HUDEP-2 (cell line): ENCODE measurements around the gene EXOSC7.
A peak's percentile ranks its signal among the peaks of the same experiment; 100 is the strongest.
"Not testable (repeated sequence)": the region's sequence is repeated elsewhere in the genome, so short reads cannot be mapped to it uniquely, and the experiment has no call there.

Experiments
- DNase-seq, 76 experiments: peaks; one replicate each; lab custom pipeline; 2025; ENCODE audit not compliant: unreplicated experiment in 76 of 76; lab: John Stamatoyannopoulos, UW

Gene EXOSC7

DNA sequence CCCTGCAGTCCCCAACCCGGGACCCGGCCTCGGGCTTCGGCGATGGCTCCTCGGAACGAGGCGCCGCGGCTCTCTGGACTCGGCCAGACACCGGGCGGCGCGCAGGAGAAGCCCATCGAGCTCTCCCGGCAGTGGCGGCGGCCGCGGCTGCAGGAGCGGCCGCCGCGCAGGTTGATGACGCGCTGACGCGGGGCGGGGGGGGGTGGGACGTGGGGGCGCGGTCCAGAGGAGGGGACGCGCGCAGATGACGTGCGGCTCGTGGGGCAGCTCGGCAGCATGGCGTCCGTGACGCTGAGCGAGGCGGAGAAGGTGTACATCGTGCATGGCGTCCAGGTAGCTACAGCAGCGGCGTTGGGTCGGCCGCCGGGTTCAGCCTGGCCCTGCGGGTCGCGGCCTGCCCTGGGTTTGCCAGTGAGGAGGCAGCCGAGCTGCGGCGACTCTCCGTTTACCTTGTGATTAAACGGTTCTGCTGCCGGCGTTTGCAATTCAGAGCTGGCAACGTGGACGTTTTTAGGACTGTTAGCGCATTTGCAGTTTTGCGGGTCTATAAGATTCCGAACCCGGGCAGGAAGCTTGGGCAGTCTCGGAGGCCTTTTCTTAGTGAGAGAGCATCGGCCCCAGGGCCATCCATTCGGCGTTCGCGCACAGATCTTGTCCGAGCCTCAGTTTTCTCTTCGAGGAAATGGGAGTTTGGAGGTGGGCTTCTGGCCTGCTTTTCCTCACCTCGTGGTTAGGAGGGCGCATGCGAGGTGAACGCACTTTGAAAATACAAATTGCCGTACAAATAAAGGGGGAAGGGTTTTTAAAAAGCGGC is at the start of gene EXOSC7, which contains the start of gene ZDHHC3:
TSS of gene EXOSC7 (plus strand) at position 243 of the 814 bp plus-strand sequence. CDS start at position 277, 34 bp downstream.
TSS of gene ZDHHC3 (minus strand) at position 173 of the 814 bp plus-strand sequence. CDS start 16,738 bp downstream, outside the sequence.
- DNase-seq, result peak in 72 of 76 experiments; percentile 7 to 83 (median 66)

DNA sequence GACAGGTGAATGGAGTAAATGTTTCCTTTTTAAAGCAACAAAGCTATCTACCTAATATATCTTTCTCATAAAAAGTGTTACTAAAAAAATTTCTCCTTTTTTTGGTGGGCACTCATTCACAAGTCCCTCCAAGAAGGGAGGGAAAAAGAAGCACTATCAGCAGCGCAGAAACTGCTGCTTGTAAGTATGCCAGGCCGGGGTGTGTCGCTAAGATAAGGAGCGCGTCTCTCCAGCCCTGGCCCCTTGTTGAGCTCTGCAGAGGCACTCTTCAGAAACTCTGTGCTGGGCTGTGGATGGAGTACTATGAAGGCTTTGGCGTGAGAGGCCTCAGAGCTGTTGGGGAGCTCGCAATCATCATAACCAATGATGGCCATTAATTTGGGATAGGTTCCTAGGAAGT is 49.1 kb upstream of the EXOSC7 start:
- peak in 75 of 76 experiments; percentile 12 to 90 (median 76) for DNase-seq

GRCh38 chr3:44927371-44927770 is 48.7 kb upstream of the EXOSC7 start:
- DNase-seq, result peak in 26 of 76 experiments; percentile 2 to 60 (median 20)

DNA sequence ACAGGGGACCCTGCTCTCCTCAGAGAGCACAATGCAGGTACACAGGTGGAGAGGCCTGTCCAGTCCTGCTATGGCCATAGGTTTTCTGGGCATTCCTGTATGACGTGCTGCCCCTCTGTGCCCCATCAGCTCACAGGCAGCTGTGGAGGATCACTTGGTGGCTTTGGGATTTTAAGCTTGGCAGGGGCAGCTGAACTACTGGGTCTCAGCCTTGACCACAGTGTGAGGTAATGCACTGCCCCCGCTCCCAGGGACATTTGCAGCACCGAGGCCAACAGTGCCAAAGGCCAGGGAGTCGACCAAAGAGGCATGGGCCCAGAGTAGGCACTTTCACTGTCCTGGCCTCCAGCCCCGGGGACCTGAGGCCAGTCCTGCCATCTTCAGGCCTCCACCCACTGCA is 46.3 kb upstream of the EXOSC7 start:
- DNase-seq, result no peak

DNA sequence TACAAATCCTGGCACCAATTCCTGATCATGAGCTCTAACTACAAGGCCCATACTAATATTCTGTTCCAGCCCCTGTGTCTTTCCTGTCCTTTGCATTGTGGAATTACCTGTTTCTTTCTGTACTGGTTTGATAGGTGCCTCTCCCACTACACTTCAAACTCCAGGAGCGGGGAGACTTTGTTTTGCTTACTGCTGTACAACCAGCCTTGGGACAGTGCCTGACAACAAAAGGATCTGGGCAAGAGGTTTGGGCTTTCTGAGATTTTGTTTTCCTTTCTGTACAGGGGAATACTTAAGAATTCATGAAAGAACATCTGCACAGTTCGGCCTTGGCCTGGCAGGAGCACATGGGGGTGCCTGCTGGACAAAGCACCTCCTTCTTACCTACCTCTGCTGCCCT is 45.1 kb upstream of the EXOSC7 start:
- DNase-seq, result no peak

DNA sequence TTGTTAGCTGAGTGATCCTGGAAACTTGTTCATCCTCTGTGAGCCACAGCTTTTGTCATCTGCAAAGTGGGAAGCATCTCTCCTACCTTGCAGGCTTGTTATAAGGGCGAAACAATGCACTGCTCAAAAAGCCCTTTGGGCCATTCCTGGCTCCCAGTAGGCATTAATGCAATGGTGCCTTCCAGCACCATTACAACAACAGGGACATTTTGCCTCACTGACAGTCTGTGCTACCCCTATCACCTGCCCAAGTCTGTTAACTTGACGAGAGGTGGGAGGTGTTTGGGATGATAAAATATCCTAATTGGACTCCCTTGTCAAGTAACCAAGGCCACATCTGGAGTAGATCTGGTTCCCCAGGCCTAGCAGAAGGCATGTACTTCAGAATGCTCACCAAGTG is 44.3 kb upstream of the EXOSC7 start:
- DNase-seq, result no peak

GRCh38 chr3:44932271-44932670 is 43.8 kb upstream of the EXOSC7 start:
- no peak for DNase-seq

DNA sequence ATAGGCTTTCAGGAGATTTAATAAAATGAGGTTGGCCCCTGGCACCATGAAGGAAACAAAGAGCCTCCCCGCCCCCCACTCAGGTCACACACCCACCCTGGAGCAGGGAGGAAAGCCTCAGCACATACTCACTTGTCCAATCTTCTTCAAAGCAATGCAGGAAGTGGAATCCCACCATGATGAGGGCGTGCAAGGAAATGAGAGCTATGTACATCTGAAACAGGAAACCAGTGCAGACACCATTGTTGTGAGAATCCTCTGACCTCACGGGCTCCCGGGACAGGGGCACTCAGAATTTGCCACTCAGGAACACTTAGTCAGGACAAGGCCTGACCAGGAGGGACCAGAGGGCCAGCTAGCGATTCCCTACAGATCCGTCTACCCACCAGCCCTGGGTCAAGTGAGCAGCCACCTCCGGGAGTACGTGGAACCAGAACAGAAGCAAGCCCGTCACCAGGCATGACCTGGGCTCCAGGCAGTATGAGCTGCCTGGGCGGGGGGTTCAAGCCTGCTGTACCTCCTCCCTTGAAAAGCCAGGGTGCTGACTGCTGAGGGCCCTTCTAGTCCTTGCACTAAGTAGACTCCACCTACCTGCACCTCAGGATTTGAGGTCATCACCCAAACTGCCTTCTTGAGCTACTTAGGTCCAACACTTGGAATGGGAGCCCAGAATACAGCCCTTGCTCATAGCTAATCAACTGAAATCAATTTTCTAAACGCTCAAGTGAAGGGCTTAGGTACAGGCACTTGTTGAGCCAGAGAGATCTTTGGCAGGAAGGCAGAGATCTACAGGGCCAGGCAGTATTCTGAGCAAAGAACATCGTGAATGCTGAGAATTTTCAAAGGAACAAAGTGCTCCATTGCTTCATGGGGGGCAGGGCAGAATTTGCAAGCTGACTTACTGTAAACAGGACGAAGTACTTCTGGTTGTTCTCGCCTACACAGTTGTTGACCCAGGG is 42.8 kb upstream of the EXOSC7 start:
- no peak for DNase-seq

- DNase-seq, result no peak
Measured at GRCh38 chr3:44939581-44940036, 36.4 kb upstream of the EXOSC7 start.

GRCh38 chr3:44942202-44942921 is 33.7 kb upstream of the EXOSC7 start:
- DNase-seq, result no peak

DNA sequence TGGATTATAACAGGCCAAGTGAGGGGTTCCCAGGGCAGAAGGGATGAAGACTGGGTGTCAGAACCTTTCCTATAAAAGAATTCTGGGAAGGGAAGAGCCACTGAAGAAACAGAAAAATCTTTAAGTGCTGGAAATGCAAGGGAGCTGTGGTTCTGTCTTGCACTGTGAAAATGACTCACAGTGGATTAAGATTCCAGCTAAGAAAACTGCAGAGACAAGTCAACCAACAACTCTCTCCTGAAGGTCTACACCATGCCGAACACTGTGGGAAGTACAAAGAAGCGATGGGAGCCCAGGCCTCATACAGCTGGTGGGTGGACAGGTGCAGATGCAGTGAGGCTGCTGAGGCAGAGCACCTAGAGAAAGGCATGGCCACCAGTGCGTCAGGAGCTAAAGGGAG is 27.8 kb upstream of the EXOSC7 start:
- DNase-seq, result no peak

DNA sequence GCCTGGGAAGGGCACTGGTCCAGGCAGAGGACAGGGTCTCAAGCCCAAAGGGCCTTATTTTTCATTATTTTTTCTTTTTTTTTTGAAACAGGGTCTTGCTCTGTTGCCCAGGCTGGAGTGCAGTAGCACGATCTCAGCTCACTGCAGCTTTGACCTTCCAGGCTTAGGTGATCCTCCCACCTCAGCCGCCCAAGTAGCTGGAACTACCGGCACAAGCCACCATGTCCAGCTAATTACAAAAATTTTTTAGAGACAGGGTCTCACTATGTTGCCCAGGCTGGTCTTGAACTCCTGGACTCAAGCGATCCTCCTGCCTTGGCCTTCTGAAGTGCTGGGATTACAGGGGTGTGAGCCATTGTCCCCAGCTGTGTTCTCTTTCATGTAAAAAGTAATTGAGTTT is 26.3 kb upstream of the EXOSC7 start:
- not testable (repeated sequence) for DNase-seq

DNA sequence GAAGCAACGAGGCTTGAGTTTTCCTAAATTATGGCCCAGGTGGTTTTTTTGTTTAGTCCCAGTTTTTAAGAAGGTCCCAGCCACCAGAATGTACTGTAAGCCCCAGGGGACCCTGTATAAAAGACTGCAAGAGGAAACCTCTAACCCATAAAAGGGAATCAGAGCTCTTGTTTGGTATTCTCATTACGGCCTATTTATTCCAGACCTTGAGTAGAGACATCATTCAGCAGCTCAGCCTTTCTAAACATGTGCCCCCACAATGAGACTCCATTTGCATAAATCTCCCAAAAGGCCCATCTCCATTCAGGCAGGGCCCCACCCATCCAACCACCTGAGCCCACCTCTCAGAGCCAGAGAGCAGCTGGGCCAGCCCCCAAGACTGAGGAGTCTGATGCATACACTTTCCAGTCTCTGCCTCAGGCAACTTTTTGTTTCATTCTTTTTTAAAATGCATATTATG is 25.7 kb upstream of the EXOSC7 start:
- no peak for DNase-seq

DNA sequence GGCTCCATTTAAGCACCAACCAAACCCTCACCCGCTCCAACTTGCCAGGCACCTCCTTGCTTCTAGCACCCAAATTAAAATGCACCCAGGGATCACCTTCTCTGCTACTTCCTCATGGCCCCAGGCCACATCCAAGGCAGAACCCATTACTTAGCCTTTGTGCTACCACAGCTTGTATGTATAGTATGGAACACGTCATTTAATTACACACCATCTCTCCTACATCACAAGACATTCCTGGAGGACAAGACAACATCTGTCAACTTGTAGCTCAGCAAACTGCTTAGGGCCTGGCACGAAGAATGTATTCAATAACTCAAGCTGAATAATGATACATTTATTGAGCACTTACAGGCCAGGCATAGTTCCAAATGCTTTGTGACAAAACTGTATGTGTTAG is 23.4 kb upstream of the EXOSC7 start:
- no peak for DNase-seq

DNA sequence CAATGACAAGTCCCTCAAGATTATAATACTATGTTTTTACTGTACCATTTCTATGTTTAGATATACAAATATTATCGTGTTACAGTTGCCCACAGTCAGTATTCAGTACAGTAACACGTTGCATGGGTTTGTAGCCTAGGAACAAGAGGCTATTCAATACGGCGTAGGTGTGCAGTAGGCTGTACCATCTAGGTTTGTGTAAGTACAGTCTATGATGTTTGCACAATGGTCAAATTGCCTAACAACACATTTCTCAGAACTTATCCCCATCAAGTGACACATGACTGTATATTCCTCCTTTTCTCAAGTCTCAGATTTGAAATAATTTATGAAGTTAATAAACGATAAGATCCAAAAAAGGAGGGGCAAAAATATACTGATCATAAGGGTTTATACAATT is 21.7 kb upstream of the EXOSC7 start:
- DNase-seq, result no peak

DNA sequence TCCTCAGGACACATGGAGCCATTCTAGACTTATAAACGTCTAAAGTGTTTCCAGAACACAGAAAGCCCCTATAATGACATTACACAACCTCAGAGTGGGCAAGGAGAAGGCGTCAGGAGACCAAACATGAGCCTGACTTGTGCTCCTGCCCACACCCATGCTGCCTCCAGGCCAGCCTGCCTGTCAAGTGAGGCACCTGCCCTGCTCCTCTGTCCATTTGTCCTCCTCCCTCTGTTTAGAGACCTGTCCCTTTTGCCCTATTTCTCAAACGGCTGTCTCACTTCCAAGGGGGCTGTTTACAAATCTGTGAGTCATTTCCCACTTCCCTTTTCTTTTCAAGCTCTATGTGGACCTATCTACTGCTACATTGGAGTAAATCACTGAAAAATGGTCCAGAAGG is 21.1 kb upstream of the EXOSC7 start:
- DNase-seq, result no peak

DNA sequence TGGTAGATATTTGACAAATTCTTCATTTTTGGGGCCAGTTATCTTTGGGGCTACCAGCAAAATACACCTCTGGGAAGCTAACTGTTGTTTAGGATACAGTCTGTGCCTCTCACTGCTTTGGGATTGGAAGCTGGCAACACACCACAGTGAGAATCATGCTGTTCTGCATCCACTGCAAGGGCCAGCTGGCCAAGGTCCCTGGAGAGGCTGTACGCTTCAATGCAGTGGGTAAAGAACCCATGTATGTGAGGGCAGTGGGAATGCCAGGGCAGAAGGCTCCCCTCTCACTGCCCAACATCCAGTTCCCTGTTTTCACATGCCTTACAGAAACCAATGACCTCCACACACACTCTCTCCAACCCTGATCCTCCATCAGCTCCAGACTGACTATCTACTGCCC is 20.1 kb upstream of the EXOSC7 start:
- DNase-seq, result no peak

DNA sequence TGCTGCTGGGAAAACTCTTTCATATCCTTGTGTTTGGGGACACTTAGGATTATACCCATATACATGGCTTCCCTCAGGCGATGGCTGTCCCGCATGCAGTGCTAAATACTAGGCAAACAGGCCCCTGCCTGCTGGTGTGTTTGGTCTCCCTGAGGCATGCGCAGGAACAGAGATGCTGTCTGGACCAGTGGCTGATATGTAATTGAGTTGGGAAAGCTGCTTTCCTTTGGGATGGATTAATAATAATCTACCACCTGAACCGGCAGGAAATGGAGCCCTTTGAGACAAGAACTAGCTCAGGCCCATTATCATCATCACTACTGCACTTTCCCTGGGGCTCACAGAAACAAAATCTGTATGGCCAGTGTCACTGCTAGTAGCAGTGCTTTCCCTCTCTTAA is 18.1 kb upstream of the EXOSC7 start:
- DNase-seq, result no peak

DNA sequence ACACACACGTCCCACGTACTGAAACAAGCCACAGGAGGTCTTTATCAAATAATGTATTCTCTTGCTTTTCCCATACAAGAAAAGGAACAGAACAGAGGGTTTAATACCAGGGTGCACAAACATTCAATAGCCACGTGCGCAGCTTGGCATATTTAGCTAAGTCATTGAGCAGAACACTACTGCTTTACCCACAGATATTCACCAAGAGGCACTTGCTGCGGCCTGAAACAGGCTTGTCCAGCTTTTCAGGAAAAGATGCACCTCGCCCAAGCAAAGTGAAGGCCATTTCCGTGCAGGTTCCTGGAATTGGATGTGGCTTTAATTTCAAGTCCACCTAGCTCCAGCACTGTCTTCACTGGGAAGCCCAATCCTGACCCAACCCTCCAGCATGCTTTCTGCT is 17.7 kb upstream of the EXOSC7 start:
- DNase-seq, result no peak

DNA sequence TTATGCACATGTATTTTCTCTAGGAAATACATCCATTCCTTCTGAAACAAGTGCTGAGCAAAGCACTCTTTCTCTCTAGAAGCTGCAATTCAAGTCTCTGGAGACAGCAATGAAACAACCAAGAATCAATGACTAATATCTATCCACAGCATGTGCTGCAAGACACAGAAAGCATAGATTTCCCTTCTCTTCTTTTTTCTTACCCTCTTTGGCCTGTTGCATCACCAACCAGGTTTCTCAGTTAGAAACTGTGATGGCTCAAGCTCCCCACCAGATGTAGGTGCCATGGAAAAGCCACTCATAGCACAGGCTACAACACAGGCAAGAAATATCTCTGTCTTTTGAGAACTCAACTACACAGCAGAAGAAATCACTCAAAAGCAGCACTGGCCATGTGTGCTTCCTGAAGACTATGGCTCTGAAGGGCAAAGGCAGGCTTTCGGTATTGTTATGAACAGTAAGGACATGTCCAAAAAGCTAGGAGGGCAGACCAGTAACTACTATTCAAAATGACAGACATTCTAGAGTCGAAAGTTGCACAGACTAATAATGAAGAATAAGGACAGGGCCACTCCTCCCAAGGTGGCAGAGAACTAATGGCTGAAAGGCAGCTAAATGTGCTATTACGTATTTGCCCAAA is 15.5 kb upstream of the EXOSC7 start:
- no peak for DNase-seq
